22Rv1 (cell line): ENCODE results near the gene CDC14B.
"Not testable (repeated sequence)": the region's sequence is repeated elsewhere in the genome, so short reads cannot be mapped to it uniquely, and the experiment has no call there.

Experiments
- H3K27ac ChIP-seq: fragments of 450-650 bp; 2 replicates; pipeline ENCODE4 v1.5.1; 2017
- CTCF ChIP-seq: fragments of 450-650 bp; IDR thresholded peaks from 2 replicates; pipeline ENCODE4 v1.5.1; 2017; ENCODE audit warnings: mild to moderate bottlenecking
- ZFX ChIP-seq: fragments of 450-650 bp; IDR thresholded peaks from 2 replicates; pipeline ENCODE4 v1.6.1; 2017; ENCODE audit warnings: antibody characterized with exemption, borderline replicate concordance

The CDC14B gene

GRCh38 chr9:96503918-96504317 is 115.7 kb downstream of the CDC14B start:
- TF ChIP-seq ZFX (no peak), CTCF (no peak)
- H3K27ac ChIP-seq = no peak overlapping the region

GRCh38 chr9:96503374-96503748 is 116.3 kb downstream of the CDC14B start:
- not testable (repeated sequence) for H3K27ac ChIP-seq

GRCh38 chr9:96502539-96503373 is 116.9 kb downstream of the CDC14B start:
- TF ChIP-seq CTCF (no peak), ZFX (no peak)
- H3K27ac ChIP-seq = no peak overlapping the region

GRCh38 chr9:96501633-96502538 is 117.8 kb downstream of the CDC14B start:
- no peak overlapping the region for H3K27ac ChIP-seq
- no peak for TF ChIP-seq CTCF
- TF ChIP-seq ZFX = no peak

GRCh38 chr9:96500696-96501632 is 118.7 kb downstream of the CDC14B start:
- TF ChIP-seq CTCF = no peak
- TF ChIP-seq ZFX = no peak
- no peak overlapping the region for H3K27ac ChIP-seq

- no peak for TF ChIP-seq ZFX
- no peak for TF ChIP-seq CTCF
- H3K27ac ChIP-seq = no peak overlapping the region
These were observed 120.4 kb downstream of the CDC14B start for GRCh38 chr9:96499257-96499656.

- TF ChIP-seq CTCF (no peak), ZFX (no peak)
- no peak overlapping the region for H3K27ac ChIP-seq
These were observed 120.8 kb downstream of the CDC14B start for GRCh38 chr9:96498796-96499195.
